ENCODE data around the gene PARVB.

The PARVB gene

DNA sequence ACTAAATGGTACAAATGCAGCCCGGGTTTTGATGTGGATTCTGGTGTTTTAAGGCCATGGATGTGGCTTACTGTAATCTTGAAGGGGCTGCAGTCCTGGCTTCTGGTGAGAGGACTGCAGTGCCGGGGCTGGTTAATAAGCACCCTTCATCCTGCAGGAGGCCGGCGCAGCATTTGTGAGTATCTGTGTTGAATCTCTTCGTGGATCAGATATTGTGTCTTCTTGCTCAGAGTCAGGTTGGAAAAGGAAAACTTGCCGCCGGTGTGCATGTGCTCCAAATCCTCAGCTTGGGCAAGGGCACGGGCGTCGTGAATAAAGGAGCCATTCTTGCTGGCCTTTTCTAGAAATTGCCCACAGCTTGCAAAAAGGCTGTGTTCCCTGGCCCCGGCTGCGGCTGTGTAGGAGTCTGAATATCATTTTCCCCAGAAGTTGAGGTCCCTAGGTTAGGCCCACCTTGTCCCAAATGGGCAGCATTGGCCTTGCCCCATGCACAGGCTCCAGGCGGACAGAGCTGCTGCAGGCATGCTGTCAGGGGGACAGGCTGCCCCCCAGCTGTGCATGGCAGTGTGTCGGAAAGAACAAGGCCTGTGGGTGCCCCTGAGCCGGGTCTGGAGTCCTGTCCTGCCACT lies 28.9 kb upstream of the PARVB start:
- peaks cover 4% of the 10 kb centered on the region; the same call in 1 of the 2 replicates for H3K4me1 ChIP-seq
- H3K9me3 ChIP-seq: no peaks in the 10 kb centered on the region
- H3K36me3 ChIP-seq: peaks cover 73% of the 10 kb centered on the region
- no peak overlapping the region for H3K4me3 ChIP-seq (ENCODE audit: low read depth, low read length)
- no peak for TF ChIP-seq CTCF (IDR thresholded peaks at IDR 0.05; ENCODE audit: low read depth, low read length)
- no peak for DNase-seq
- H3K27me3 ChIP-seq: no peaks in the 10 kb centered on the region

DNA sequence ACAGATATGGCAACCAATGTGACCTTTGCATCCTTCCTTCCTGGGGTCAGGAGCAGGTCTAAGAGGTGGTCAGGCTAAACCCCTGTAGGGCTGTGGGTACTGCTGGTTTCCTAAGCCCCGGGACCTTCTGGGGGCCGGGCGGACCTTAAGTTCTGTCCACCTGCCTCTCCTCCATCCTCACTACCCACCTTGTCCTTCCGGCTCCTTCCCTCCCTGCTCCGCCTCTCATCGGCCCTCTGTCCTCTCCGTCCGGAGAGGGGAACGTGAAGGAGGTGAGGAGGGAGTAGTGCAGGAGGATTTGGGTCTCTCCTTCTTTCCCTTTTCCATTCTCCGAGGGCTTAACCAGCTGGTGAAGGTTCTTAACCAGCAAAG lies 28.3 kb upstream of the PARVB start:
- H3K4me3 ChIP-seq (ENCODE audit: low read depth, low read length): no peak overlapping the region
- H3K9me3 ChIP-seq: no peaks in the 10 kb centered on the region
- peaks cover 67% of the 10 kb centered on the region for H3K36me3 ChIP-seq
- no peak for DNase-seq
- H3K27me3 ChIP-seq: no peaks in the 10 kb centered on the region
- H3K4me1 ChIP-seq: peaks cover 3% of the 10 kb centered on the region; the same call in 1 of the 2 replicates
- TF ChIP-seq CTCF (IDR thresholded peaks at IDR 0.05; ENCODE audit: low read depth, low read length): no peak

DNA sequence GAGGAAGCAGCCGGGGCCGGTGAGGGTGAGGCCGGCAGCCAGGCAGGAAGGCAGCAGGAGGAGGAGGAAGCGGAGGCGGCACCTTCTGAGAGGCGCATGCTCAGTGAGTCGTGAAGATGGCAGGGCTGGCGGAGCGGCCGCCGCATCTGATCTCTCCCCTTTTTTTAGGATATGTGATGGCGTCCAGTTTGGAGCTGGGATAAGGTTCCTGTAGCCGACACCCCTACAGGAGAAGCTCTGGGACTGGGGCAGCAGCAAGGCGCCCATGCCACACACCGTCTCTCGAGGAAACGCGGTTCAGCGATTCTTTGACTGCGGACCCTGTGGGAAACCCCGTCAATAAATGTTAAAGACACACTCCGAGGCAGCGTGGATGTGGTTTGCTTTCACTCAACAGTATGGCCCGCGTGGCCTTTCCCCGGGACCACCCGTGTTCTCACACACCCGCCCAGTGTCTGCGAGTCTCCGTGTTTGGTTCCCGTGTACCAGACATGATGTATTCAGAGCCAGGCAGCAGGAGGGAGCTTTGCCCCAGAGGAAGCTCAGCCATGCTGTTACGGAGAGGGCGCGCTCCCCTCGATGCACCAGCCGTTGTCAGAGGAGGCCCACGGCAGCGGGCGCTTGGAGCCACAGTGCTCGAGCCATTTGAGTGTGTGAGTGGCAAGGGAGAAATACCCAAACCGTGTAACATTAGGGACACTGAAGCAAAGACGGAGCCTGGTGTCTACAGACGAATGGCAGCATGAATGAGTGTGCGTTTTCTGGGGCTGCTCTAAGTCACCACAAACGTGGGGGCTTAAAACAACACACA lies 27.7 kb upstream of the PARVB start:
- H3K36me3 ChIP-seq: peaks cover 65% of the 10 kb centered on the region
- no peaks in the 10 kb centered on the region for H3K9me3 ChIP-seq
- H3K4me3 ChIP-seq (ENCODE audit: low read depth, low read length): no peak overlapping the region
- DNase-seq: no peak
- H3K27me3 ChIP-seq: no peaks in the 10 kb centered on the region
- H3K4me1 ChIP-seq: peaks cover 3% of the 10 kb centered on the region; the same call in 1 of the 2 replicates
- TF ChIP-seq CTCF (IDR thresholded peaks at IDR 0.05; ENCODE audit: low read depth, low read length): no peak

DNA sequence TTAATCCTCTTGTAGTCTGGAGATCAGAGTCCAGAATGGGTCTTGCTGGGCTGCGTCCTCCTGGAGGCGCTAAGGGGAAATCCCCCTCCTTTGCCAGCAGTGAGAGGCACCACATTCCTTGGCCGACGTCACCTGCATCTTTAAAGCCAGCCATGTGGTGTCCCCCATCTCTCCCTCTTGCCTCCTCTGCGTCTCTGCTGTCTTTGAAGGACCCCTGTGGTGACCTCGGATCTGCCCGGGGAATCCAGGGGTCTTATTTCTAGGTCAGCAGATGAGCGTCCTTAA lies 27.2 kb upstream of the PARVB start:
- Histone ChIP-seq H3K4me3 (ENCODE audit: low read depth, low read length) (no peak overlapping the region), H3K9me3 (no peaks in the 10 kb centered on the region), H3K27me3 (no peaks in the 10 kb centered on the region), H3K4me1 (peaks cover 3% of the 10 kb centered on the region; the same call in 1 of the 2 replicates), H3K36me3 (peaks cover 63% of the 10 kb centered on the region)
- TF ChIP-seq CTCF (IDR thresholded peaks at IDR 0.05; ENCODE audit: low read depth, low read length): no peak
- DNase-seq: no peak

GRCh38 chr22:43998679-43999264 lies 25.3 kb upstream of the PARVB start:
- Histone ChIP-seq H3K27me3 (no peaks in the 10 kb centered on the region), H3K4me3 (ENCODE audit: low read depth, low read length) (no peak overlapping the region), H3K4me1 (no peaks in the 10 kb centered on the region), H3K36me3 (peaks cover 48% of the 10 kb centered on the region), H3K9me3 (no peaks in the 10 kb centered on the region)
- DNase-seq: no peak
- TF ChIP-seq CTCF (IDR thresholded peaks at IDR 0.05; ENCODE audit: low read depth, low read length): no peak

DNA sequence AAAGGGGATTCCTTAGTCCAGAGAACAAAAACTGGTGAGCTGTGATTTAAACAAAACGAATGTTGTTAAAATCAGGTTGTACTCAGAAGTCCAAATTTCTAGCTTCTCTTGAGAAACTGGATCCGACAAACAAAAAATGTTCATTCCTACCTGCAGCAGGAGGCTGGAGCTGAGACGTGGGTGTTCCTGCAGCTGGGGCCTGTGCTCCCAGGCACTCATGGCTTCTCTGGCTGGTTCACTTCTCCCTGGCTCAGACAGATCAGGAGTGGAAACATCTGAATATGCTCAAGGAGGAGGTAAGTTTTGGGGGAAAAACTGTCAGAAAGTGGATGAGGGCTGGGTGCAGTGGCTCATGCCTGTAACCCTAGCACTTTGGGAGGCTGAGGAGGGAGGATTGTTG lies 24.7 kb upstream of the PARVB start:
- Histone ChIP-seq H3K27me3 (no peaks in the 10 kb centered on the region), H3K4me1 (no peaks in the 10 kb centered on the region), H3K4me3 (ENCODE audit: low read depth, low read length) (no peak overlapping the region), H3K36me3 (peaks cover 42% of the 10 kb centered on the region), H3K9me3 (no peaks in the 10 kb centered on the region)
- TF ChIP-seq CTCF (IDR thresholded peaks at IDR 0.05; ENCODE audit: low read depth, low read length): no peak
- DNase-seq: no peak
